Spleen (tissue), 7 donors: ENCODE measurements around the gene TRPM1.

Experiments
- POLR2A ChIP-seq, 3 donors: fragments of 450-650 bp; IDR thresholded peaks; one replicate each; pipeline ENCODE4 v1.5.1; 2017; ENCODE audit warnings: antibody characterized with exemption in 3 of 3, mild to moderate bottlenecking in 1 of 3
- POLR2AphosphoS5 ChIP-seq, 3 donors: sonication (generic); formaldehyde crosslinking; IDR thresholded peaks; one replicate each; pipeline ENCODE4 v1.5.1; 2017; ENCODE audit warnings: antibody characterized with exemption in 3 of 3
- TF ChIP-seq, protein P1 (sequence below), 11 experiments: fragments of 200-600 bp in 7 of 11; fragments of 450-650 bp in 4 of 11; sonication (generic) in 4 of 11; IDR thresholded peaks in 8 of 11; conservative IDR thresholded peaks in 3 of 11; 1 replicate in 7 of 11; 2 replicates in 4 of 11; pipeline versions ENCODE4 v1.4.0 to v1.8.0; 2016 to 2021; ENCODE audit warnings: antibody characterized with exemption in 11 of 11, inconsistent platforms in 4 of 11, mild to moderate bottlenecking in 1 of 11
- donor health status: DM: no; HTN: no; CAD: no; lungs with moderate emphysema.
- donor health status: DM: no; HTN: no; CAD: no.
- donor health status: DM: no; HTN: no; CAD: no.

DNA sequence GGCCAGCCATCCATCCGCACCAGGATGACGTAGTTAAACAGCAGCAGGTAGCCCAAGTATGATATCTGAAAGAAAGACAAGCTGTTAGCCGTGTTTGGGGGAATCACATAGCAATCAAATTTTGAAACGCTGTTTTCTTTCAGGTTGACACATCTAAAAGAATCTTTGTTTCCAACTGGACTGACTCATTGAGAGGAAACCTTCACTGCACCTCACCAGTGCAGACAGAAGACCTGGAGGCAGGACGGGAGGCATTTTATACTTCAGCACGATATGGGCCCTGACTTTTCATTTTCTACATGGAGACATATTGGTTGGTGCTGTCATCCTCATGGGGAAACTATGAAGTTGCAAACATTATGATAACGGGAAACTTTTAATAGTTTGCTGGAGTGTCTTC is 65.9 kb downstream of the TRPM1 start:
- TF ChIP-seq, protein P1, sequence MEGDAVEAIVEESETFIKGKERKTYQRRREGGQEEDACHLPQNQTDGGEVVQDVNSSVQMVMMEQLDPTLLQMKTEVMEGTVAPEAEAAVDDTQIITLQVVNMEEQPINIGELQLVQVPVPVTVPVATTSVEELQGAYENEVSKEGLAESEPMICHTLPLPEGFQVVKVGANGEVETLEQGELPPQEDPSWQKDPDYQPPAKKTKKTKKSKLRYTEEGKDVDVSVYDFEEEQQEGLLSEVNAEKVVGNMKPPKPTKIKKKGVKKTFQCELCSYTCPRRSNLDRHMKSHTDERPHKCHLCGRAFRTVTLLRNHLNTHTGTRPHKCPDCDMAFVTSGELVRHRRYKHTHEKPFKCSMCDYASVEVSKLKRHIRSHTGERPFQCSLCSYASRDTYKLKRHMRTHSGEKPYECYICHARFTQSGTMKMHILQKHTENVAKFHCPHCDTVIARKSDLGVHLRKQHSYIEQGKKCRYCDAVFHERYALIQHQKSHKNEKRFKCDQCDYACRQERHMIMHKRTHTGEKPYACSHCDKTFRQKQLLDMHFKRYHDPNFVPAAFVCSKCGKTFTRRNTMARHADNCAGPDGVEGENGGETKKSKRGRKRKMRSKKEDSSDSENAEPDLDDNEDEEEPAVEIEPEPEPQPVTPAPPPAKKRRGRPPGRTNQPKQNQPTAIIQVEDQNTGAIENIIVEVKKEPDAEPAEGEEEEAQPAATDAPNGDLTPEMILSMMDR (IDR thresholded peaks at IDR 0.05 in 8 of 11, conservative IDR thresholded peaks at IDR 0.05 in 3 of 11), result no peak
- TF ChIP-seq POLR2AphosphoS5 (IDR thresholded peaks at IDR 0.05) (no peak), POLR2A (IDR thresholded peaks at IDR 0.05) (no peak)
